SKM-1 (cell line): ENCODE measurements around the gene KAZN.
"Not testable (repeated sequence)": the region's sequence is repeated elsewhere in the genome, so short reads cannot be mapped to it uniquely, and the experiment has no call there.

Source experiments
- DNase-seq: peaks from one replicate; lab custom pipeline; 2025; ENCODE audit not compliant: unreplicated experiment; lab: John Stamatoyannopoulos, UW

KAZN gene

GRCh38 chr1:14962407-14962806, 363.9 kb downstream of the KAZN start:
- DNase-seq: no peak

GRCh38 chr1:14963791-14964710, 365.6 kb downstream of the KAZN start:
- not testable (repeated sequence) for DNase-seq

- no peak for DNase-seq
Observed at GRCh38 chr1:14964711-14965055, 366.2 kb downstream of the KAZN start.

DNA sequence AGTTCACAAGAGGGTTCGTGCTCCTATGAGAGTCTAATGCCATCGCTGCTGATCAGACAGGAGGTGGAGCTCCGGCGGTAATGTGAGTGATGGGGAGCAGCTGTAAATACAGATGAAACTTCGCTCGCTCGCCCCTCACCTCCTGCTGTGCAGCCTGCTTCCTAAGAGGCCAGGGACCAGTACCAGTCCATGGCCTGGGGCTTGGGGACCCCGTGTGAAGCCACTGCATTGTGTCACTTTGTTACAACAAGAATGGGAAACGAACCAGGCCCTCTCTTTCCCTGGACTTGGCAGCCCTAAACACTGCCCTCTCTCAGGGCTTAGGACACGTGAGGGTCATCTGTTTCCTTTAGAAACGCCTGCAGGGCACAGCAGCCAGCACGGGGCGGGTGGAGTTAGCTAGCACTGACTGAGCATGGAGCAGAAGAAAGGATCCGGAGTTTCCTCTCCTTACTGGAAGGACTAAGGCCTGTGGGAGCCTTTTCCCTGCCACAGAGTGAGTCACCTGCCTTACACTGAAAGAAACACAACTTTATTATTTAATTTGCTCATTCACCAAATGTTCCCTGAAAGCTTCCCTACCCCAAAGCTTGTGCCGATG, 369.9 kb downstream of the KAZN start:
- DNase-seq: no peak

GRCh38 chr1:14969006-14969405, 370.5 kb downstream of the KAZN start:
- DNase-seq: no peak

DNA sequence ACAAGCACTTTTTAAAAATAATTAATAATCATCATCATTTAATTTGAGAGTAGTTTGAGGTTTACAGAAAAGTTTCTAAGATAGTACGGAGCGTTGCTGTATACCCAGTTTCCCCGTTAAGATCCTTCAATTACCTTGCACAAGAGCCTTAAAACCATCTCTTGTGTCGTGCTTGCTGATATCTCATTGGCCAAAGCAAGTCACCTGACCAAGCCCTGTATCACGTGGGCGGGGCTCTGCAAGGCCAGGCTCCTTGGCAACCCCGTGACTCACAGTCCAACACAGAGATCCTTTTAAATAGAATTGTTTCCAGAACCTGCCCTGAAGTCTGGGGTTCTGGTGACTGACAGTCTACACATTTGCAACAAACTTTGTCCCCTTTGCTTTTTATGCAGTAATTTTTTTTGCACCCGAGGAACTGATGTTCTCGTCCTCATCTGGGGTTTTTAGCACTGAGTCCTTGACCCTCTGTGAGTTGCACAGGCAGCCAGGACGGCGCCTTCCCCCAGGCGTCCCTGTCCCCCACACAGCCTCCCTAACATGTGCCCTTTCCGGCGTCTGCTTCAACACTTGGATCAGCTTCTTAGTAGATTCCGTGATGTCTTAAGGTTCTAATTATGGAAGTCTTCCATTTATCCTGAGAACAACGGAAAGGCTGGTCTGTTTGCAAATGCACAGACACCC, 371.8 kb downstream of the KAZN start:
- DNase-seq: no peak

GRCh38 chr1:14970799-14971141, 372.3 kb downstream of the KAZN start:
- DNase-seq: no peak

DNA sequence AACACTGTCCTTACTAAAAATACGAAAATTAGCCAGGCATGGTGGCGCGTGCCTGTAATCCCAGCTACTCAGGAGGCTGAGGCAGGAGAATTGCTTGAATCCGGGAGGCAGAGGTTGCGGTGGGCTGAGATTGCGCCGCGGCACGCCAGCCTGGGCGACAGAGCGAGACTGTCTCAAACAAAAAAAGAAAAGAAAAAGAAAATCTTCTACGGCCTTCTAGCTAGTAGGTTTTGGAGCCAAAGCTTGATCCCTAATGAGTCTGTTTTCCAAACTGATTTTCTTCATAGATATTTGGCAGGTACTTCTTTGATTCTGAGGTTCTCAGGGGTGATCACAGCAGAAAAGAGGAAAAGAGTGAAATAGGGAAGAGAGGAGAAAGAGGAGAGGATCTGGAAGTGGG, 372.7 kb downstream of the KAZN start:
- DNase-seq: no peak

GRCh38 chr1:14972107-14972506, 373.6 kb downstream of the KAZN start:
- no peak for DNase-seq

- no peak for DNase-seq
Observed at GRCh38 chr1:14973773-14974172, 375.3 kb downstream of the KAZN start.

DNA sequence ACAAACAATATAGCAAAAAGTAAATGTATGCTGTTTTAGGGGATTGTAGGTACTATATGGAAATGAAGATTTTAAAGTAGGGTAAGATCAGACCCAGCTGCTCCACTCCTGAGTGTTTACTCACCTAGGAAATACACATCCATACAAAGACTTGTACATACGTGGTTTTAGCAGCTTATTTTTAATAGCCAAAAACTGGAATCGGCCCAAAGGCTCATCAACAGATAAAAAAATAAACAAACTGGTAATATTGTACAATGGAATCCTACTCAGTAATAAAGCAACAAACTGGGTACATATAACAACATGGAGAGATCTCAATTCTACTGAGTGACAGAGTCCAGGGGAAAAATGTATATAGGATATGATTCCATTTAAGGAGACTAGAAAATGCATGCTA, 375.9 kb downstream of the KAZN start:
- DNase-seq: no peak

DNA sequence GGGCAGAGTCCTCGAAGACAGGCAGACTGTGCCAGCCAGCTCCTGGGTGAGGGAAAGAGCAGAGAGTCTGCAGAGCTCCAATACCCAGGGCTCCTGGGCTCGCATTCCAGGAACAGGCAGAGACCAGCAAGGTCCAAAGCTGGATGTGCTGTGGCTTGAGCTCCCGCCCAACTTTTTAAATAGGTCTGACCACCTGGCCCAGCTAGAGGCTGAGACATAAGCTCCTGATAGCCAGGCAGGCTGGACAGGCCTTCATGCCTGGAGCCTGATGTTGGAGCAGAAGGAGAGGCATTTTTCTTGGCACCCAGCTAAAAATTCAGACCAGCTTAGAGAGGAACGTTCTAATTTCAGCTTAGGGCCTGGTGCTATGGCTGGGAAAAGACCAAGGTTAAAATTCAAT, 376.6 kb downstream of the KAZN start:
- no peak for DNase-seq

- no peak for DNase-seq
Observed at GRCh38 chr1:14976256-14976655, 377.8 kb downstream of the KAZN start.

GRCh38 chr1:14977338-14977931, 378.9 kb downstream of the KAZN start:
- no peak for DNase-seq

DNA sequence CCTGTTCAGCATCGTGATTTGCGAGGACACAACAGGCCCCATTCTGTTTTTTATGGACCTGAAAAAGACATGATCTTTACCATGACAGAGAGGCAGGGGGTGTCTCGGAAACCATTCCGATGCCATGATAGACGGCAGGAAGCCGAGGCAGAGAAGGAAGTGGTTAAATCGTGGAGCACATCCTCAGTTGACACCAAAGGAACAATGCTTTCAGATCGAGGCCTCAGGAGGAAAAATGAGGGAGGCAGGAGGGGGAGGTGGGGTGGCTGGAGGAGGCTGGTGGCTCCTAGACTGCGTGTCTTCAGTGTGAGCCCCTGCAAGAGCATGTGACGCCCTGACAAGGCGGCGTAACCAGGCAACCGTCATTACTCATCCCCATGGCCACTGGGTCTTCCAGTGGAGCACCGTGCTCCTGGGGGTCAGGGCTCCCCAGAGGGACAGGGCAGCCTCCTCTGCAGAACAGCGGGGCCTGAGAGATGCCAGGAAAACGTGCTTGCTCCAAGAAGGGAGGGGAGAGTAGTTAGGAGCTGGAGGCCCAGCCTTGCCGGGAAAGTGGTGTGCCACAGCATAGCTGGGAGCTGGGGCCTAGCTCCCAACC, 382.2 kb downstream of the KAZN start:
- DNase-seq: no peak

GRCh38 chr1:14982029-14982428, 383.5 kb downstream of the KAZN start:
- no peak for DNase-seq

DNA sequence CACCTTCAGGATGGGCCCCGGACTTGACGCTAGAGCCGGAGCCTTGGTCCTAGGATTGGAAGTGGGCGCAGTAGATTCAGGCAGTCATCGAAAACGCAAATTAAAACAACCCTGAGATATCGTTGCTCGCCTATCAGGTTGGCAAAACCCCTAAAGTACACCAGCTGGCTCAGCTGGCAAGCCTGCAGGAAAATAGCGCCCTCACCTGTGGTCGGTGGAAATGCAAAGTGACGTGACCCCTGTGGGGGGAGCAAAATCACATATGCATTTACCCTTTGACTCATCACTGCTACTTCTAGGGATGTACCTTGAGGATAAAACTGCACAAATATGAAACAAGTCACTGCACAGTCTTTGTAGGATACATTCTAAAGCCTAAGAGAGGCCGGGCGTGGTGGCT, 384.8 kb downstream of the KAZN start:
- no peak for DNase-seq

DNA sequence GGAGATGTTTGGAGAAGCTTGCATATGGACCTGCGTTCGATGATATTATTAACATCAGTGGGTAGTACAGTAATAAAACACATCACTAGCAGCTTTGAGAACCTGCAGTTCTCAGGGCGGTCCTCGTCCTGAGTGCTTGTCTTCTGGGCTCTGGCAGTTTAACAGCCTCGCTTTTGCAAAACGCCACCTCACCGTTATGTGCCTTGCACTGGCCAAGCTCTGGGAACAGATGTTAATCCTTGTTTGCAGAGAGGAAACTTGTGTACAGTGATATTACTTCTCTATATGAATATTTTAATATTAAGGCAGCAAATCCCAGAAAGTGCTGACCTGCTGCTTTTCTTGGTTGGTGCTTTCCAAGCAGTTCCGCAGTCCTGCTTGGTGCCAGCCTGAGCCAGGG, 387.7 kb downstream of the KAZN start:
- DNase-seq: no peak

GRCh38 chr1:14987829-14988603, 389.5 kb downstream of the KAZN start:
- no peak for DNase-seq

- no peak for DNase-seq
Observed at GRCh38 chr1:14988636-14989035, 390.2 kb downstream of the KAZN start.
